ENCODE data around the gene XRCC1.
A peak's percentile ranks its signal among the peaks of the same experiment; 100 is the strongest.
"Not testable (repeated sequence)": the region's sequence is repeated elsewhere in the genome, so short reads cannot be mapped to it uniquely, and the experiment has no call there.

Gene XRCC1

DNA sequence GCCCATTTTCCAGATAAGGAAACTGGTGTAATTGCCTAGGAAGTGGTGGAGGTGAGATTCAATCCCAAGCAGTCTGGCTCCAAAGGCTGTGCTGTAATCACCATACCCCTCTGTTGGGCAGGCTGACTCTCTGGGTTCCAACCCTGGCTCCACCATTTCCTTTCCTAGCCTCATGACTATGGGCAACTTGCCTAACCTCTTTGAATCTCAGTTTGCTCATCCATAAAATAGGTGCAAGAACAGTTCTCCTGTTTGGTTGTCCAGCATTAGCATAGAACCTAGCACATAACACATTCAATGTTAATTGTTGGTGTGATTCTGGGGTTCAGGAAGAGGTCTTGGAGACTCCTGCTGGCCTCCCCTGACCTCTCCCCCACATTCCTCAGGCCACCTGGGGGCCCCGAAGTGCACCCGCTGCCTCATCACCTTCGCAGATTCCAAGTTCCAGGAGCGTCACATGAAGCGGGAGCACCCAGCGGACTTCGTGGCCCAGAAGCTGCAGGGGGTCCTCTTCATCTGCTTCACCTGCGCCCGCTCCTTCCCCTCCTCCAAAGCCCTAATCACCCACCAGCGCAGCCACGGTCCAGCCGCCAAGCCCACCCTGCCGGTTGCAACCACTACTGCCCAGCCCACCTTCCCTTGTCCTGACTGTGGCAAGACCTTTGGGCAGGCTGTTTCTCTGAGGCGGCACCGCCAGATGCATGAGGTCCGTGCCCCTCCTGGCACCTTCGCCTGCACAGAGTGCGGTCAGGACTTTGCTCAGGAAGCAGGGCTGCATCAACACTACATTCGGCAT lies 23.3 kb upstream of the XRCC1 start:
- no peak for DNase-seq

DNA sequence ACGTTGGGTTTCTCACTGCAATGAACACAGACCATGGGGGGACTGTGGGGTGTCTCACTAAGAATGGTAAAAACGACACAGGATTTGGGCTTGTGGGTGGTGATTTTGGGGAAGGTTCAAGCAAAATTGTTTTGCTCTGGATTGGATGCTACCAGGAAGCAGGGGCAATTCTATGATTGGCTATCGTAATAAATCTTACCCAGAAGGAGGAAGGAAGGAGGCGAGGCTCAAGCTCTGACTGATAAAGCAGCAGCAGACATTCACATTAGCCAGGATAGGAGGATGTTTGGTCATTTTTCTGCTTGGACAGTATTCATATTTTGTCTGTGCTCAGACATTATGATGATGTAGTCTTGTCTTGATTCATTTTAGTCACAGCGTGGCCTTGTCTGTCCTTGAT lies 22.5 kb upstream of the XRCC1 start:
- DNase-seq = no peak

DNA sequence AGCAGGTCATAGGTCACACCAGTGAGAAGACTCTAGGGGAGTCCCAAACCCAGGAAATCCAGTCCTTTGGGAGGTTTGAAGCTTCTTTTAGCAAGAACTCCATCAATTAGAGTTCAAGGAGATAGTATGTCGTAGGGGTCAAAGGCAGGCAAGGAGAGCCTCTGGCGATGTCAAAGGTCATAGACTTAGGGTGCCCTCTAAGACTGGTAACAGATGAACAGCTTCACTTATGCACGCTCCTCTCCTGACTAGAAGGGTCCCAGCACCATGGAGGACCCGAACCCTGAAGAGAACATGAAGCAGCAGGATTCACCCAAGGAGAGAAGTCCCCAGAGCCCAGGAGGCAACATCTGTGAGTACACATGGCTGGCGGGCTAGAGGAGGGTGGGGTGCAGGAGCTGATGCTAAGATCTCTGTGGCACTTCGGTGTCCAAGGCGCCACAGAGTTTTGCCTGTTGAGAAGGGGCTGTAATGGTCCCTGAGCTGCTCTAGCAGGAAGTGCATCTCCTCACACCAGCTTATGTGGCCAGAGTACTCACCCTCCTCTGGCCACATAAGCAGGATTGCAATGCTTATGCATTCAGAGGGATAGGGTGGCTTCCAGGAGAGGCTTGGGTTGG lies 21.6 kb upstream of the XRCC1 start:
- no peak for DNase-seq

DNA sequence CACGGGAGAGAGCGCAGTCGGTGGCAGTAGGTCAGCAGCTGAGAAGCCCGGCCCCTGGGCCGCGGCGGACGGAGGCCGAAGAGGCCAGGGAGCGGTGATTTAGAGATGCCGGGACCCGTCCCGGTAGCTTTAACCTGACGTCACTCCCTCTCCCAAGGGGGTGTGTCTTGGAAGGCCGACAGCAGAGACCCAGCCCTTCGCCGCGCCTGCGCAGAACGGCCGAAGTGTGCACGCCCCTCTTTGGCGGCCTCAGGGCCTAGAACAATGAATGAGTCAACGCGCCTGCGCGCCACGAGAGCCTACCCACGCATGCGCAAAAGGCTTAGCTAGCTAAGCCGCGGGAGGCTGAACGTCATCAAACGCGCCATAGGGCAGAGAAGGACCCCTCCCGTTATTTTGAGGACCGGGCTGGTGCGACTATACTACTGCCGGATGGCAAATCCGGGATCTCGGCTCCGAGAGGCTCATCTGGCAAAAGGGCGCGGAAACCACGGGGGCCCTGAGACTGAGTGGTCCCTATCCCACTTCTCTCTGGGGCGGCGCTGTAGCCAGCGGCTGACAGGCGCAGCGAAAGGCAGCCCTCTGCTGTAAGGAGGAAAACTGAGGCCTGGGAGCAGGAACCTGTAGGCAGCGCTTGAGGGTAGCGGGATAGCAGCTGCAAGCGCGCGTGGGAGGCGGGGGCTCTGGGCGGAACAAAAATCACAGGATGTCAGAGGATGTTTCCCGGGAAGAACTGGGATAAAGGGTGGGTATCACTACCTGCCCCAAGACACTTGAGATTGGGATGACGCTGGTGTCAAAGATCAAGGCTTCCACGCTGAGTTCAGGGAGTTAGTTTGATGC lies 20.9 kb upstream of the XRCC1 start, which contains the start of the genes IRGQ and ZNF576:
TSS of gene IRGQ (minus strand) at position 136 of the 843 bp plus-strand sequence. CDS start 796 bp downstream, outside the sequence.
TSS of gene ZNF576 (plus strand) at position 597 of the 843 bp plus-strand sequence. CDS start 514 bp downstream, outside the sequence.
- DNase-seq = peak; percentile 98

DNA sequence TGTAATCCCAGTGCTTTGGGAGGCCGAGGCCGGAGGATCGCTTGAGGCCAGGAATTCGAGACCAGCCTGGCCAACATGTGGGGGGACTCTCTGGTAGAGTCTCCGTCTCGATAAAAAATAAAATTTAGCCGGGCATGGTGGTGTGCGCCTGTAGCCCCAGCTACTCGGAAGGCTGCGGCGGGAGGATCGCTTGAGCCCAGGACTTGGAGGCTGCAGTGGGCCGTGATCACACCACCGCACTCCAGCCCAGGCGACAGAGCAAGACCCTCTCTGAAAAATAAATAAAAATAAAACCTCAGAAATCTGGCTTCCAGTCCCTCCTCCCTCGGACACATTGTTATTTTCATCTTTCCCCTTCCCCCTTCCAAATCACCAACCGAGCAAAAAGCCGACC lies 20.3 kb upstream of the XRCC1 start:
- DNase-seq = no peak

GRCh38 chr19:43594710-43595604 lies 19.6 kb upstream of the XRCC1 start:
- DNase-seq = peak; percentile 64

- DNase-seq = no peak
Observed at GRCh38 chr19:43594081-43594697, 18.9 kb upstream of the XRCC1 start.

DNA sequence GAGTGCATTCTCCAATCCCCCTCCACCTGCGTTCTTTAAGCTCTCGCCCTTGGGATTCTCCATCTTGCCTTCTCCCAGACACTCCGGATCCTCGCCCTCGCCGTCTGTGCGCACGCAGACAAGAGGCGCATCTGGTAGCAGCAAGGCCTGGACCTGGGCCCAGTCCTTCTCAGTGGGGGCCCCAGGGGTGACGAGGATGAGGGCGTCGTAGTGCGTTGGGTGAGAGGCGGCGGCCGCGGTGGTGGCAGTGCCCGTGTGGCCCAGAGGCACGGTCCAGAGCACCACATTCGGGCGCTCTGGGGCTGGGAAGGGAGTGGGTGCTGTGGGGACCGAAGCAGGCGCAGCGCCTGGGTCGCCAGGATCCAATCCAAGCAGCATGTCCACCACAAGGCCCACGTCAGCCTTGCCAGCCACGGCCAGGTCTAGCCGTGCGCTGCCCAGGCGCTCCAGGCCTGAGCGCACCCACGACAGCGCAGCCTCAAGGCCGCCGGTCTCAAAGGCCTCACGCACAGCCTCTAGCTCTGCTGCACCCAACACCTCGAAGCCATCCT lies 17.5 kb upstream of the XRCC1 start:
- DNase-seq = no peak

- DNase-seq = no peak
Observed at GRCh38 chr19:43591904-43592772, 16.8 kb upstream of the XRCC1 start.

DNA sequence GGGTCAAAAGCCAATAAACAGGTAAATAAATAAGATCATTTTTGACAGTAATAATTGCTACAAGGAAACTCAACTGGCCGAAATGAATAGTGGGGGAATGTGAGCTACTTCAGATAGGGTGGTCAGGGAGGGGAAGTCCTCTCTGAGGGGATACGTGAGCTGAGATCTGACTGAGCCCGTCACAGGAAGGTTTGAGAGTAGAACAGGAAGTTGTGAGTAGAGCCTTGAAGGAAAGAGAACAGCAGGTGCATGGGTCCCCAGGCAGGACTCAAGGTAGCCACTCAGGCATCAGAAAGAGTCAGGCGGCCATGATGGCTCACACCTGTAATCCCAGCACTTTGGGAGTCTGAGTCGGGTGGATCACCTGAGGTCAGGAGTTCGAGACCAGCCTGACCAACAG lies 14.4 kb upstream of the XRCC1 start:
- DNase-seq = no peak

- DNase-seq = no peak
Observed at GRCh38 chr19:43589277-43589676, 13.9 kb upstream of the XRCC1 start.

- DNase-seq = not testable (repeated sequence)
Observed at GRCh38 chr19:43587029-43587428, 11.7 kb upstream of the XRCC1 start.

DNA sequence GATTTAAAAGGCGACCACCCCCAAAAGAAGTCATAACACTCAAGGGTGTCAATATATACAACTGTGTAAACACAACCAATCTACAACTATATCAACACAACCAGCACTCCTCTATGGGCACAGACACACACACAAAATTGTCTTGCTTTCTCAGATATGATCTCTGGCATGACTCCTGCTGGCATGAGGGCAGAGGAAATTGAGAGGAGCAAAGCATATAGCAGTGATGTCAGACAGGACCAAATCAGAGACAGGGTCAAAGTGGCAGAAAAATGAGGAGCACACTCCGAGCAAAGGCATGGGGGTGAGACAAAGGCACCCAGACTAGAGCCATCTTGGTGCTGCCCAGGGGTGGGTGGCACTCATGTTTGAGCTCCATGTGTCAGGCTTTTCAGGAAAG lies 11.0 kb upstream of the XRCC1 start:
- DNase-seq = no peak

GRCh38 chr19:43584484-43584883 lies 9.2 kb upstream of the XRCC1 start:
- DNase-seq = no peak

DNA sequence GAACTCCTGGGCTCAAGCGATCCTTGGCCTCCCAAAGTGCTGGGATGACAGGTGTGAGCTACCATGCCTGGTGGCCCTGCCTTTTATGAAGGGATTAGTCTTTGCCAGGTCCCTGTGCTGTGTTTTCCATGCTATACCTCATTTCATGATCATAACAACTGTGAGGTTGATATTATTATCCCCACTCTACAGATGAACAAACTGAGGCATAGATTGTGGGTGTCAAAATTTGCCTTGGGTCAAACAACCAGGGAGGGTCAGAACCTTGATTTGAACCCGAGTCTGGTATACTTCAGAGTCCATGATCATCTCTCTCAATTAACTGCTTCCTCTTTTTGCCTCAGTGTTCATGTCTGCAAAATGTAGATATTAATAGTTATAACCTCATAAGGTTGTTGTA lies 7.2 kb upstream of the XRCC1 start:
- DNase-seq = no peak

DNA sequence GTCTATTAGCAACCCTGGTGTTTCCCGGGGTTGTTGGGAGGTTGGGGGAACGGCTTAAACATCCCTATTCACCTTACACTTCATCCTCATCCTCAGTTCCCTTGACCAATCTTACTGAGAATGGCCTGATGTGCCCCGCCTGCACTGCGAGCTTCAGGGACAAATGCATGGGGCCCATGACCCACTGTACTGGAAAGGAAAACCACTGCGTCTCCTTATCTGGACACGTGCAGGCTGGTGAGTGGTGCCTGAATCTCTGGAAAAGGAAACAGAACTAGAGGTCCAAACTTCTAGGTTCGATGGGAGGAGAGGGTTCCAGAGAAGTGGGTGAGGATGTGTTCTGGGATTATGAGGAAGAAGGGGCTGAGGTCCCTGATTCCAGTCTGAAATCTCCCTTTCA lies 6.1 kb upstream of the XRCC1 start:
- DNase-seq = no peak

GRCh38 chr19:43578787-43579186 lies 3.5 kb upstream of the XRCC1 start:
- no peak for DNase-seq

DNA sequence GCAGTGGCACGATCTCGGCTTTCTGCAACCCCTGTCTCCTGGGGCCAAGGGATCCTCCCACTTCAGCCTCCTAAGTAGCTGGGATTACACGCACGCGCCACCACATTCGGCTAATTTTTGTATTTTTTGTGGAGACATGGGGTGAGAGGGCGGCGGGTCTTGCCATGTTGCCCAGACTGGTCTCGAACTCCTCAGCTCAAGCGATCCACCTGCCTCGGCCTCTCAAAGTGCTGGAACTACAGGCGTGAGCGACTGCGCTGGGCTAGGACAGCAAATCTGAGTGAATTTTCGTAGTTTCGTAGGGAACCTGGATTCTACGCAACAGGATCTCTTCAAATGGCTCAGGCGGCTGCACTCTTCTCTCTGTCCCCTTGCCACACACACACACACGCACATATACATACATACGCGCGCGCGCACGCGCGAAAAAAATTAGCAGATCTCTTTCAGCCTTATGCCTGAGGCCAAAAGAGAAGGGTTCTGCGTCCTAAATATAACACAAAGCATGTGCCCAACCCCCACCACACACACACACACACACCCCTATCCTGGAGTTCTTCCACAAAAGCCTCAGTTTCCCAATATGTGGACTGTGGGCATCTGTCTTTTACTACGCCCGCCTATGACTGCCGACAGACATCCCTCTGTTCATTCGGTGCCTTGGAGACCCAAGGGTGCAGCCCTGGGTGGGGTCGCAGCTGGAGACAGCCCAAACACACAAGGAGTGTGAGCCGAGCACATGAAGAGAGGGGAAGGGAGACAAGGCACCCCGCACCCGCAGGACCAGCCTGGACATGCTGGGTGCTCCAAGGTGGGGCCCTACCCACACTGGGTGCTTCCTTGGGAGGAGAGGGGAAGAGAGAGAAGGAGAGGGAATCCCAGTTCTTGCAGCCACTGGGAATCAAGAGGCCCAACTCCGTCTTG lies 890 bp upstream of the XRCC1 start:
- DNase-seq = no peak

DNA sequence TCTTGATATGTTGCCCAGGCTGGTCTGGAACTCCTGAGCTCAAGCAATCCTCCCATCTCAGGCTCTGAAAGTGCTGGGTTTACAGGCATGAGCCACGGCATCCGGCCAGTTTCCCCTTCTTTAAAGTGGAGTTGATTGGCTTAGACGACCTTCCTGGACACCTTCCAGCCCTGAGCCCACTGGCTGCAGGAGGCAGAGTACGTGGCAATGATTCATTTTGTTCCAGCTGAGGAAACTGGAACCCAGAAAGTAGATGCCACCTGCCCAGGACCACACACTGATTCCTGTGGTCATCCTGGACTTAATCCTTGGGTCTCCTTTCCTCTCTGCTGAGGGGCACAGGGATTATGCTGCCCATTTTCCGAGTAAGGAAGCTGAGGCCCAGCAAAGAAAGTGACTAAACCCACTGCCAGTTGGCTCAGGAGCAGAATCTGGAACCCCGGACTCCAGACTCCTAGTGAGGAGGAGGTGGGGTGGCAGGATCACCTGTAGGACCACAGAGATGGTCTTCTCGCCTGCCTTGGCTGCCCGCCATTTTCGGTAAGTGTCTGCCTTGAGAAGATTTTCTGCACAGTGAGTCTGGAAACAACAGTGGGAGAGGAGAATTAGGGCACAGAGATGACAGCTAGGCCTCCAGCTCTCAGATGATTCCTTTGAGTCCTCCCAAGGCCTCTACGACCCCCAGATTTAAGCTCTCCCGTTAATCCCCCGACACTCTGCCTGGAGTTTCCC lies 737 bp downstream of the XRCC1 start:
- no peak for DNase-seq
